ENCODE data around the gene BIRC7.

Gene BIRC7

GRCh38 chr20:63235399-63235983 is at the start of gene BIRC7:
Gene BIRC7, plus strand, starts transcription at chr20:63235905. Its CDS starts 192 bp downstream, at chr20:63236097.
- DNase-seq: no peak

GRCh38 chr20:63186084-63186483 is 49.6 kb upstream of the BIRC7 start:
- no peak for DNase-seq

GRCh38 chr20:63186528-63187316 is 49.0 kb upstream of the BIRC7 start:
- no peak for DNase-seq

- DNase-seq: no peak
Observed at GRCh38 chr20:63187338-63188158, 48.2 kb upstream of the BIRC7 start.

GRCh38 chr20:63188159-63188442 is 47.6 kb upstream of the BIRC7 start:
- DNase-seq: no peak

- DNase-seq: no peak
Observed at GRCh38 chr20:63188641-63189321, 46.9 kb upstream of the BIRC7 start.

GRCh38 chr20:63189322-63189642 is 46.4 kb upstream of the BIRC7 start:
- DNase-seq: no peak

GRCh38 chr20:63189846-63190559 is 45.7 kb upstream of the BIRC7 start:
- DNase-seq: no peak

- DNase-seq: no peak
Observed at GRCh38 chr20:63190828-63191227, 44.9 kb upstream of the BIRC7 start.

- DNase-seq: no peak
Observed at GRCh38 chr20:63191400-63191799, 44.3 kb upstream of the BIRC7 start.

GRCh38 chr20:63192721-63193120 is 43.0 kb upstream of the BIRC7 start:
- no peak for DNase-seq

- no peak for DNase-seq
Observed at GRCh38 chr20:63194007-63194796, 41.5 kb upstream of the BIRC7 start.

GRCh38 chr20:63194797-63195173 is 40.9 kb upstream of the BIRC7 start:
- DNase-seq: no peak

- DNase-seq: no peak
Observed at GRCh38 chr20:63196768-63197470, 38.8 kb upstream of the BIRC7 start.

- no peak for DNase-seq
Observed at GRCh38 chr20:63198606-63199005, 37.1 kb upstream of the BIRC7 start.

- no peak for DNase-seq
Observed at GRCh38 chr20:63202021-63202420, 33.7 kb upstream of the BIRC7 start.

- DNase-seq: no peak
Observed at GRCh38 chr20:63202811-63203526, 32.7 kb upstream of the BIRC7 start.

GRCh38 chr20:63204362-63204761 is 31.3 kb upstream of the BIRC7 start:
- no peak for DNase-seq

GRCh38 chr20:63205896-63206295 is 29.8 kb upstream of the BIRC7 start:
- no peak for DNase-seq

GRCh38 chr20:63206878-63207277 is 28.8 kb upstream of the BIRC7 start:
- no peak for DNase-seq
